B cell (primary cell): ENCODE data around the gene GDF7. TPM values are rescaled to one million over a fixed set of nuclear protein-coding genes. Genes with fewer than 3 reads are reported as not detected.

Source experiments
- ATAC-seq: fragments of 200-7000 bp; cut with Tn5 transposase; one replicate; pipeline ENCODE4 v1.10.0; 2021; ENCODE audit warnings: low read depth, mild to moderate bottlenecking, moderate number of reproducible peaks, moderate library complexity
- CTCF ChIA-PET: fragments of 350-600 bp; sonication (Branson Sonifier 250); formaldehyde crosslinking; loops from one replicate; lab custom pipeline; 2021; ENCODE audit warnings: antibody characterized with exemption, inconsistent platforms; lab: Charles Lee
- POLR2A ChIA-PET: fragments of 350-600 bp; sonication (Branson Sonifier 250); formaldehyde crosslinking; loops from one replicate; lab custom pipeline; 2021; ENCODE audit warnings: antibody characterized with exemption; lab: Charles Lee
- DNase-seq: peaks from one replicate; pipeline ENCODE4 v3.0.0; 2013
- H2AFZ ChIP-seq: 2 replicates; pipeline ENCODE4 v1.6.1; 2012; ENCODE audit warnings: mild to moderate bottlenecking, low read depth, low read length; ENCODE audit not compliant: insufficient read depth, poor library complexity, severe bottlenecking
- H3K27ac ChIP-seq, 2 donors: 1 replicate in 1 of 2; 2 replicates in 1 of 2; pipeline ENCODE4 v1.5.1; 2012 to 2013; ENCODE audit warnings: low read length in 2 of 2, mild to moderate bottlenecking in 2 of 2, moderate library complexity in 1 of 2
- H3K27me3 ChIP-seq, 4 experiments: fragments of 200-600 bp in 1 of 4; sonication (generic) in 1 of 4; replicated peaks in 1 of 4; 1 replicate in 2 of 4; 2 replicates in 2 of 4; pipeline versions ENCODE4 v1.6.1 to v1.7.0; 2013 to 2016; ENCODE audit warnings: low read length in 3 of 4, mild to moderate bottlenecking in 2 of 4, mixed read lengths in 1 of 4, moderate library complexity in 1 of 4; ENCODE audit not compliant: insufficient read depth in 4 of 4, control insufficient read depth in 3 of 4; ENCODE audit errors: control extremely low read depth in 1 of 4
- H3K36me3 ChIP-seq, 2 experiments: replicated peaks in 1 of 2; 1 replicate in 1 of 2; 2 replicates in 1 of 2; pipeline versions ENCODE4 v1.6.1 to v1.7.1; 2013; ENCODE audit warnings: low read length in 1 of 2; ENCODE audit not compliant: insufficient read depth in 2 of 2, control insufficient read depth in 1 of 2; ENCODE audit errors: control extremely low read depth in 1 of 2, extremely low read depth in 1 of 2
- H3K4me1 ChIP-seq, 2 donors: fragments of 200-600 bp in 1 of 2; sonication (generic) in 1 of 2; 1 replicate in 1 of 2; 2 replicates in 1 of 2; pipeline versions ENCODE4 v1.5.1 to v1.6.1; 2013 to 2017; ENCODE audit warnings: low read length in 2 of 2; ENCODE audit not compliant: control insufficient read depth in 2 of 2, insufficient read depth in 2 of 2
- H3K4me2 ChIP-seq: replicated peaks from 2 replicates; pipeline ENCODE3; 2012; ENCODE audit warnings: mild to moderate bottlenecking, low read depth, low read length; ENCODE audit not compliant: poor library complexity, severe bottlenecking
- H3K4me3 ChIP-seq, 5 experiments: fragments of 200-600 bp in 1 of 5; sonication (generic) in 1 of 5; 1 replicate in 3 of 5; 2 replicates in 2 of 5; pipeline versions ENCODE4 v1.5.1 to v1.7.0; 2011 to 2016; ENCODE audit warnings: low read length in 4 of 5, mild to moderate bottlenecking in 4 of 5, low read depth in 2 of 5, control low read depth in 1 of 5, moderate library complexity in 1 of 5; ENCODE audit not compliant: insufficient read depth in 1 of 5; ENCODE audit errors: control extremely low read depth in 1 of 5, extremely low read depth in 1 of 5
- H3K79me2 ChIP-seq: fragments of 200-600 bp; sonication (generic); one replicate; pipeline ENCODE4 v1.6.0; 2016; ENCODE audit warnings: low read length; ENCODE audit not compliant: control insufficient read depth, insufficient read depth
- H3K9ac ChIP-seq: fragments of 200-600 bp; sonication (generic); 2 replicates; pipeline ENCODE4 v1.6.1; 2017; ENCODE audit warnings: mild to moderate bottlenecking, low read length, moderate library complexity
- H3K9me3 ChIP-seq, 3 donors: one replicate each; pipeline versions ENCODE4 v1.6.1 to v1.7.1; 2013; ENCODE audit warnings: low read length in 2 of 3; ENCODE audit not compliant: control insufficient read depth in 2 of 3, insufficient read depth in 1 of 3; ENCODE audit errors: control extremely low read depth in 1 of 3
- H4K20me1 ChIP-seq: 2 replicates; pipeline ENCODE4 v1.6.0; 2012; ENCODE audit warnings: mild to moderate bottlenecking, low read length; ENCODE audit not compliant: insufficient read depth, control insufficient read depth, poor library complexity, severe bottlenecking
- H3K27ac Mint-ChIP-seq: one replicate; pipeline ENCODE4 v1.8.0; 2021; ENCODE audit warnings: mixed read lengths
- H3K27me3 Mint-ChIP-seq: one replicate; pipeline ENCODE4 v1.8.0; 2021; ENCODE audit warnings: mixed read lengths
- H3K4me1 Mint-ChIP-seq: one replicate; pipeline ENCODE4 v1.8.0; 2021; ENCODE audit warnings: mixed read lengths
- H3K4me3 Mint-ChIP-seq: one replicate; pipeline ENCODE4 v1.8.0; 2021; ENCODE audit warnings: mixed read lengths
- H3K9me3 Mint-ChIP-seq: one replicate; pipeline ENCODE4 v1.8.0; 2022; ENCODE audit warnings: mixed read lengths; ENCODE audit not compliant: insufficient read depth
- EZH2 ChIP-seq: IDR thresholded peaks from 2 replicates; pipeline ENCODE4 v1.6.1; 2012; ENCODE audit warnings: borderline replicate concordance, low read depth, mild to moderate bottlenecking, moderate library complexity, low read length; ENCODE audit not compliant: insufficient read depth, poor library complexity, severe bottlenecking
- WGBS: methylation state at CpG from one replicate; pipeline ENCODE4 v1.1.5; 2013; ENCODE audit warnings: missing lambda C conversion rate; ENCODE audit not compliant: insufficient coverage; 5-methylcytosine and 5-hydroxymethylcytosine counted together
- intact Hi-C: fragments of 100-400 bp; cut with micrococcal nuclease; formaldehyde crosslinking; loops from one replicate; pipeline ENCODE4 v1.10.0; 2022
- polyA plus RNA-seq: library from polyadenylated mRNA; depleted of rRNA; stranded (reverse); fragments of >200 nt; gene quantifications from 2 replicates; pipeline ENCODE4 v1.2.3, GENCODE V29; 2012
- total RNA-seq, 2 donors: library from RNA; stranded (reverse); fragments of 120-200 nt in 1 of 2; gene quantifications; 1 replicate in 1 of 2; 2 replicates in 1 of 2; pipeline versions ENCODE4 v1.2.3 to v1.2.4, GENCODE V29; 2013 to 2022
- TF ChIP-seq, protein P1 (sequence below): fragments of 200-600 bp; IDR thresholded peaks from one replicate; pipeline ENCODE4 v1.8.0; 2022; ENCODE audit warnings: antibody characterized with exemption, mild to moderate bottlenecking

GDF7 gene
- total and polyA plus RNA-seq, 2 donors (not counting 1 experiment from before 2014, with no cell fraction given), result 7.0 to 15.3 TPM

DNA sequence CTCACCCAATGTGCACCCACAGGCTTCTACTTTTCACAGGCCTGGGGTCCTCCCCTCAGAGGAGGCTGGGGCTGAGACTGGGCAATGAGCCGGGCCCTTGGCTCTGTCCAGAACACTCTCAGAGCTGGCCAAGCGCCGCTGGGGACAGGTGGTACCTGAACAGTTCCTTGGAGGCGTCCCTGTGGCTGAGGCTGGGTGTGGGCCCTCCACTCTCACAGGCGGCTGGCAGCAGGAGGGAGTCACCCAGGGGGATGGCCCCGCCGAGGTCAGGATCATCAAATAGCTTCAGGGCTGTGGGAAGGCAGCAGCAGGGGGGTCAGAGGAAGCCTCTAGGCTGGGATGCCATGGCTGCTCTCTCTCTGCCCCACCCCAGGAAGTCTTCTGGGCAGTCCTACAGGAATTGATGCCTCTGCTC, 43.2 kb upstream of the GDF7 start:
- Histone ChIP-seq H3K4me1 (no peaks in the 10 kb centered on the region), H2AFZ (no peak overlapping the region), H3K4me3 (no peak overlapping the region), H3K9ac (no peak overlapping the region), H3K79me2 (no peaks in the 10 kb centered on the region), H3K4me2 (no peak overlapping the region), H3K27me3 (no peaks in the 10 kb centered on the region), H3K27ac (no peak overlapping the region), H3K9me3 (no peaks in the 10 kb centered on the region), H3K36me3 (peaks cover 0 to 64% of the 10 kb centered on the region in 2 experiments), H4K20me1 (no peaks in the 10 kb centered on the region)
- intact Hi-C loops, result no loop called here
- TF ChIP-seq, protein P1, sequence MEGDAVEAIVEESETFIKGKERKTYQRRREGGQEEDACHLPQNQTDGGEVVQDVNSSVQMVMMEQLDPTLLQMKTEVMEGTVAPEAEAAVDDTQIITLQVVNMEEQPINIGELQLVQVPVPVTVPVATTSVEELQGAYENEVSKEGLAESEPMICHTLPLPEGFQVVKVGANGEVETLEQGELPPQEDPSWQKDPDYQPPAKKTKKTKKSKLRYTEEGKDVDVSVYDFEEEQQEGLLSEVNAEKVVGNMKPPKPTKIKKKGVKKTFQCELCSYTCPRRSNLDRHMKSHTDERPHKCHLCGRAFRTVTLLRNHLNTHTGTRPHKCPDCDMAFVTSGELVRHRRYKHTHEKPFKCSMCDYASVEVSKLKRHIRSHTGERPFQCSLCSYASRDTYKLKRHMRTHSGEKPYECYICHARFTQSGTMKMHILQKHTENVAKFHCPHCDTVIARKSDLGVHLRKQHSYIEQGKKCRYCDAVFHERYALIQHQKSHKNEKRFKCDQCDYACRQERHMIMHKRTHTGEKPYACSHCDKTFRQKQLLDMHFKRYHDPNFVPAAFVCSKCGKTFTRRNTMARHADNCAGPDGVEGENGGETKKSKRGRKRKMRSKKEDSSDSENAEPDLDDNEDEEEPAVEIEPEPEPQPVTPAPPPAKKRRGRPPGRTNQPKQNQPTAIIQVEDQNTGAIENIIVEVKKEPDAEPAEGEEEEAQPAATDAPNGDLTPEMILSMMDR, result no peak
- no peak for TF ChIP-seq EZH2
- Mint-ChIP-seq H3K4me1 (no peaks in the 10 kb centered on the region), H3K27me3 (no peaks in the 10 kb centered on the region), H3K4me3 (no peak overlapping the region), H3K9me3 (no peaks in the 10 kb centered on the region), H3K27ac (no peak overlapping the region)
- no peak for DNase-seq
- CTCF ChIA-PET, result no interaction called here
- ATAC-seq, result no peak
- POLR2A ChIA-PET, result no interaction called here
- WGBS, result 100% methylated on average over 5 of the region's 7 CpGs

DNA sequence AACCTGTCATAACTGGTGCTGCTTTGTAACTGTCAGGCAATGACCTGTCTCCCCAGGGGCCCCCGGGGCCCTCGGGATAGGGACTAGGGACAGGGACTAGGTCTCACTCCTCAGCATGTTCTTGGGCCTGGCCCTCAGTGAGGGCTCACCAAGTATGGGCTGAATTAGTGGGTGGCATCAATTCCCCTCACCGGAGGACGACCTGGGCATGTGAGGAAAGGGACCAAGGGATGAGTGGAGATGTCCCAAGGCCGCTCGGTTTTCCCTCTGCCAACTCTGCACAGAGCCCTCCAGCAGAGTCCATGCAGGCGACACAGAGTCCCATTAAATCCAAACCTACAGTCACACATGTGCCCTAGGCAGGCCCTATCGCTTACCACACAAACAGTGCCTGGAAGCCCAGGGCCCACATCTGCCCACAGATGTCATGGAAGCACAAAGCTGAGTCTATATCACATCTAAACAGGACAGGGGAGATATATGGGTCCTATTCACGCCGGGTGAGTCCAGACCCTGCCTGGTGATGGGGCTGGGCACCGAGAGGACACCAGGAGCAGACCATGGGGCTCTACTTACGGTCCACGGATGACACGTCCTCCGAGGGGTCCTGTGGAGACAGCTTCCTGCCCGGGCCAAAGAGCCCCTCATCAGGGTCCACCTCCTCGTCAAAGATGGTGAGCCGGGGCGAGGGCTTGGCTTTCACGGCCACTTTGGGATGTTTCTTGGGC, 42.6 kb upstream of the GDF7 start:
- intact Hi-C loops, result no loop called here
- no peaks in the 10 kb centered on the region for H3K4me1 Mint-ChIP-seq
- Histone ChIP-seq H3K4me2 (no peak overlapping the region), H2AFZ (no peak overlapping the region), H4K20me1 (peaks cover 1% of the 10 kb centered on the region), H3K27me3 (no peaks in the 10 kb centered on the region), H3K79me2 (no peaks in the 10 kb centered on the region), H3K9me3 (no peaks in the 10 kb centered on the region), H3K4me3 (no peak overlapping the region), H3K27ac (no peak overlapping the region), H3K36me3 (peaks cover 0 to 59% of the 10 kb centered on the region in 2 experiments), H3K4me1 (no peaks in the 10 kb centered on the region), H3K9ac (no peak overlapping the region)
- H3K9me3 Mint-ChIP-seq, result no peaks in the 10 kb centered on the region
- TF ChIP-seq EZH2, result no peak
- TF ChIP-seq, protein P1, result no peak
- H3K27ac Mint-ChIP-seq, result no peak overlapping the region
- CTCF ChIA-PET, result no interaction called here
- DNase-seq (no peak), ATAC-seq (no peak)
- H3K27me3 Mint-ChIP-seq, result no peaks in the 10 kb centered on the region
- POLR2A ChIA-PET, result no interaction called here
- no peak overlapping the region for H3K4me3 Mint-ChIP-seq
- WGBS, result 98% methylated on average over 19 of the region's 20 CpGs
